Measurements from ENCODE around the gene OR13G1. TPM values are rescaled to one million over a fixed set of nuclear protein-coding genes. Genes with fewer than 3 reads are reported as not detected.

The OR13G1 gene
- not detected in 3 replicates for total RNA-seq (2021)
- not detected for Bru-seq, nascent RNA
- long read RNA-seq, experiment 1: 0 reads
- long read RNA-seq, experiment 2: 0 reads
- long read RNA-seq, experiment 3: 0 reads

GRCh38 chr1:247679639-247680038, at the start of gene OR13G1:
TSS of gene OR13G1 (minus strand) at chr1:247679739. CDS start at chr1:247673041, 6,698 bp downstream.
- ChIA-PET POLR2A (no interaction called here), CTCF (no interaction called here)
- H3K27ac Mint-ChIP-seq: no peak within 1 kb of the TSS
- TF ChIP-seq ZNF121 (CRISPR knock-in tag; IDR thresholded peaks at IDR 0.05) (no peak), NFYB (CRISPR knock-in tag; conservative IDR thresholded peaks at IDR 0.05; ENCODE audit: low read depth) (no peak), PREB (CRISPR knock-in tag; IDR thresholded peaks at IDR 0.05; ENCODE audit: borderline replicate concordance) (no peak), NR2C2 (CRISPR knock-in tag; IDR thresholded peaks at IDR 0.05) (no peak), ELF4 (CRISPR knock-in tag; IDR thresholded peaks at IDR 0.05; ENCODE audit: low read depth) (no peak), IRF2 (CRISPR knock-in tag; IDR thresholded peaks at IDR 0.05; ENCODE audit: borderline replicate concordance, low read depth) (no peak), ZSCAN18 (CRISPR knock-in tag; IDR thresholded peaks at IDR 0.05) (no peak), ZNF219 (CRISPR knock-in tag; IDR thresholded peaks at IDR 0.05; ENCODE audit: borderline replicate concordance) (no peak), ATF2 (CRISPR knock-in tag; IDR thresholded peaks at IDR 0.05; ENCODE audit: borderline replicate concordance, low read depth) (no peak), ATF6 (CRISPR knock-in tag; IDR thresholded peaks at IDR 0.05) (no peak), HMGA2 (CRISPR knock-in tag; IDR thresholded peaks at IDR 0.05) (no peak), SOX15 (CRISPR knock-in tag; IDR thresholded peaks at IDR 0.05) (no peak), CREB1 (CRISPR knock-in tag; IDR thresholded peaks at IDR 0.05) (no peak)
- TF ChIP-seq, protein P1, sequence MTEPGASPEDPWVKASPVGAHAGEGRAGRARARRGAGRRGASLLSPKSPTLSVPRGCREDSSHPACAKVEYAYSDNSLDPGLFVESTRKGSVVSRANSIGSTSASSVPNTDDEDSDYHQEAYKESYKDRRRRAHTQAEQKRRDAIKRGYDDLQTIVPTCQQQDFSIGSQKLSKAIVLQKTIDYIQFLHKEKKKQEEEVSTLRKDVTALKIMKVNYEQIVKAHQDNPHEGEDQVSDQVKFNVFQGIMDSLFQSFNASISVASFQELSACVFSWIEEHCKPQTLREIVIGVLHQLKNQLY (CRISPR knock-in tag; IDR thresholded peaks at IDR 0.05): no peak
- no peak within 1 kb of the TSS for H3K4me3 Mint-ChIP-seq
- peaks cover 10% of the 10 kb centered on the region; the same call in 1 of the 2 replicates for H3K9me3 Mint-ChIP-seq
- no peak for ATAC-seq
- H3K36me3 Mint-ChIP-seq: no peaks in the 10 kb centered on the region
- no peak for DNase-seq (ENCODE audit: low spot score)
- no peaks in the 10 kb centered on the region for H3K27me3 Mint-ChIP-seq (ENCODE audit: low read depth)
- no peaks in the 10 kb centered on the region for H3K4me1 Mint-ChIP-seq

GRCh38 chr1:247721222-247721621, 41.7 kb upstream of the OR13G1 start:
- peaks cover 54% of the 10 kb centered on the region for H3K9me3 Mint-ChIP-seq
- H3K4me1 Mint-ChIP-seq: no peaks in the 10 kb centered on the region
- H3K27me3 Mint-ChIP-seq (ENCODE audit: low read depth): no peaks in the 10 kb centered on the region
- H3K36me3 Mint-ChIP-seq: peaks cover 7% of the 10 kb centered on the region; the same call in 1 of the 2 replicates
- ATAC-seq (no peak), DNase-seq (ENCODE audit: low spot score) (no peak)
- no peak overlapping the region for H3K4me3 Mint-ChIP-seq
- no peak overlapping the region for H3K27ac Mint-ChIP-seq
- CTCF ChIA-PET: no interaction called here
- POLR2A ChIA-PET: no interaction called here
- TF ChIP-seq ZNF281 (CRISPR knock-in tag; IDR thresholded peaks at IDR 0.05) (no peak), PREB (CRISPR knock-in tag; IDR thresholded peaks at IDR 0.05; ENCODE audit: borderline replicate concordance) (no peak), ZNF396 (CRISPR knock-in tag; IDR thresholded peaks at IDR 0.05; ENCODE audit: borderline replicate concordance) (no peak), CREM (CRISPR knock-in tag; IDR thresholded peaks at IDR 0.05) (no peak), TCF7 (CRISPR knock-in tag; IDR thresholded peaks at IDR 0.05; ENCODE audit: low read depth) (no peak), HMGA2 (CRISPR knock-in tag; IDR thresholded peaks at IDR 0.05) (no peak)
- TF ChIP-seq, protein P1 (CRISPR knock-in tag; IDR thresholded peaks at IDR 0.05): no peak
